ENCODE data around the gene ALDH16A1. TPM values are rescaled to one million over a fixed set of nuclear protein-coding genes. Genes with fewer than 3 reads are reported as not detected.
A peak's percentile ranks its signal among the peaks of the same experiment; 100 is the strongest.
"Not testable (repeated sequence)": the region's sequence is repeated elsewhere in the genome, so short reads cannot be mapped to it uniquely, and the experiment has no call there.

ALDH16A1 gene
- total RNA-seq, 8 experiments from 2014 or later, result 3.6 to 26.2 (median 10.8) TPM

DNA sequence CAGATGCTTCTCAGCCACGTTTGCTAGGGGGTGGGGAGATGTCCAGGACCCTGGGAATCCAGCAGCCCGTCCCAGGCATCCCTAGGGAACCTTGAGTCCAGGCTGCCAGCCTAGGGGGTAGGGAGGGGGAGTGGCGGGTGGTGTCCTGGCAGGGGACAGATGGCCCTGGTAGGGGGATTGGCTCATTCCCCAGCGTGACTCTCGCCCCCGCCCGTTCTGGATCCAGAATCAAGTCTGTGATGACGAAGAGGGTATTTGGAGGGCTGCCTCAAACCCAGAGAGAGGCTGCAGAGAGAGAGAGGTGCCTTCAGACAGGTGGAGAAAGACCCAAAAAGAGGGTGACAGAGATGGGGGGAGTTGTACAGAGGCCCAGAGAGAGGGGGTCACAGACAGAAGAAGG lies 15.8 kb upstream of the ALDH16A1 start:
- Histone ChIP-seq H3K27ac (no peak overlapping the region), H3K4me1 (replicated peaks in 1 of 2) (peaks cover 17 to 26% of the 10 kb centered on the region in 2 donors), H3K4me3 (no peak overlapping the region)
- ATAC-seq (replicated peaks in 6 of 8), result peak in 1 of 8 experiments; percentile 13
- 0 to 20% (median 5%) methylated on average over 1 to 2 of the region's 8 CpGs; no CpG with 5 or more reads in 6 of the 10 experiments for WGBS, 10 experiments
- in situ Hi-C loops (cut with MboI; ENCODE audit: low pct_unique_long_range_greater_than_20kb in 2 of 9, low sequenced_read_pairs in 9 of 9, unreplicated experiment in 9 of 9), result no loop called here

DNA sequence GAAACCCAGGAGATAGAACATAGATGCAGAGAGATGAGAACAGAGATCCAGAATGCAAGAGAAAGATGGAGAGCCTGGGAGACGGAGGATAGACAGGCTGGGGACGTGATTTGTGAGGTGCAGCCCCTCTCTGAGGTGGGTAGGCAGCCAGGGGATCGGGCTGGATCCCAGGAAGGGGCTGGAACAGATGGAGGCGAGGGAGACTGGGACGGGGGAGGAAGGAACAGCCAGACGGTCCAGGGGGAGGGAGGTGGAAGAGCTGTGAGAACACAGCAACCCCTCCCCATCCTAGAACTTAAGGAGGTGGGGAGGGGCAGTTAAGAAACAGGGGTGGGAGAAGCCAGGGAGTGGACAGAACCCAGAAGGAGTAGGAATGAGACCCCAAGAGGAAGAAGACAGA lies 14.8 kb upstream of the ALDH16A1 start:
- WGBS, 10 experiments, result 0% methylated on average over 1 of the region's 6 CpGs; no CpG with 5 or more reads in 7 of the 10 experiments
- peaks cover 20 to 26% of the 10 kb centered on the region in 2 donors for H3K4me1 ChIP-seq (replicated peaks in 1 of 2)
- H3K4me3 ChIP-seq, result no peak overlapping the region
- H3K27ac ChIP-seq, result no peak overlapping the region
- no peak for ATAC-seq (replicated peaks in 6 of 8)
- in situ Hi-C loops (cut with MboI; ENCODE audit: low pct_unique_long_range_greater_than_20kb in 2 of 9, low sequenced_read_pairs in 9 of 9, unreplicated experiment in 9 of 9), result no loop called here

- Histone ChIP-seq H3K4me3 (no peak overlapping the region), H3K4me1 (replicated peaks in 1 of 2) (peaks cover 20 to 26% of the 10 kb centered on the region in 2 donors), H3K27ac (no peak overlapping the region)
- in situ Hi-C loops (cut with MboI; ENCODE audit: low pct_unique_long_range_greater_than_20kb in 2 of 9, low sequenced_read_pairs in 9 of 9, unreplicated experiment in 9 of 9), result loop anchor here in 2 of 9 experiments (10.0 kb wide), 1 partner anchor 45 kb away; no protein-coding TSS in a partner anchor
- no peak for ATAC-seq (replicated peaks in 6 of 8)
- WGBS, 10 experiments, result 40 to 60% methylated on average over 1 to 2 of the region's 6 CpGs; no CpG with 5 or more reads in 8 of the 10 experiments
Measured at GRCh38 chr19:49439836-49440235, 13.2 kb upstream of the ALDH16A1 start.

DNA sequence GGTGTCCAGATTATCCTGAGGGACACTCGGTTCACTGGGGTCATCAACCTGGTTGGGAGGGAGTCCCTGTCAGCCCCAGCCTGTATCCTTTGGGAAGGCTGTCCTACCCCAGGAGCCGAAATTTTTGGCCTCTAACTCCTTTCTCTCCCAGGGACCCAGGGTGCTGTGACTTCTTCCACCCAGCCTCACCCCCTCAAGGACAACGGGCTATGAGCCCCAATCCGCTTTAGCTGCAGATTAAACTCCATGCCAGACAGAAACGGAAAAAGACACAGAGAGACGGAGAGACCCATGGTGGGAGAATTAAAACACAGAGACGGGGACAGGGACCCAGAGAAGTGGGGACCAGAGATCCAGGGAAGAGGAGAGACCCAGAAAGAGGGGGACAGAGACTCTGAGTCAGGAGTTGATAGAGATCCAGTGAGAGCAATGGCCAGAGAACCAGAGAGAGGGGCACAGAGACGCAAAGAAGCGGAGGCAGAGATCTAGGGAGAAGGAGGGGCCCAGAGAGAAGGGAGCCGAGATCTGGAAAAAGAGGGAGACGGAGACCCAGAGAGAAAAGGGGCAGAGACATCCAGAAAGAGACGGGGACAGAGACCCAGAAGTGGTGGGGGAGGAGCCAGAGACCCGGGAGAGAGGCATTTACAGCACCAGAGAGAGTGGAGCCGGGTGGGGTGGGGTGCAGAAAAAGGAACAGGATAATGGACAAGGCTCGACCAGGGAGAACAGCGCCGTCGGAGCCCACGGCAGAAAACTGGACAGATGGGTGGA lies 12.4 kb upstream of the ALDH16A1 start:
- Histone ChIP-seq H3K27ac (no peak overlapping the region), H3K4me1 (replicated peaks in 1 of 2) (peaks cover 20 to 26% of the 10 kb centered on the region in 2 donors), H3K4me3 (peak overlapping the region in 3 of 5 donors; percentile 20 to 34 (median 25))
- ATAC-seq (replicated peaks in 6 of 8), result no peak
- in situ Hi-C loops (cut with MboI; ENCODE audit: low pct_unique_long_range_greater_than_20kb in 2 of 9, low sequenced_read_pairs in 9 of 9, unreplicated experiment in 9 of 9), result loop anchor here in 2 of 9 experiments (10.0 kb wide), 1 partner anchor 46 kb away; no protein-coding TSS in a partner anchor
- 0 to 56% (median 25%) methylated on average over 2 to 15 of the region's 19 CpGs; no CpG with 5 or more reads in 1 of the 10 experiments for WGBS, 10 experiments

DNA sequence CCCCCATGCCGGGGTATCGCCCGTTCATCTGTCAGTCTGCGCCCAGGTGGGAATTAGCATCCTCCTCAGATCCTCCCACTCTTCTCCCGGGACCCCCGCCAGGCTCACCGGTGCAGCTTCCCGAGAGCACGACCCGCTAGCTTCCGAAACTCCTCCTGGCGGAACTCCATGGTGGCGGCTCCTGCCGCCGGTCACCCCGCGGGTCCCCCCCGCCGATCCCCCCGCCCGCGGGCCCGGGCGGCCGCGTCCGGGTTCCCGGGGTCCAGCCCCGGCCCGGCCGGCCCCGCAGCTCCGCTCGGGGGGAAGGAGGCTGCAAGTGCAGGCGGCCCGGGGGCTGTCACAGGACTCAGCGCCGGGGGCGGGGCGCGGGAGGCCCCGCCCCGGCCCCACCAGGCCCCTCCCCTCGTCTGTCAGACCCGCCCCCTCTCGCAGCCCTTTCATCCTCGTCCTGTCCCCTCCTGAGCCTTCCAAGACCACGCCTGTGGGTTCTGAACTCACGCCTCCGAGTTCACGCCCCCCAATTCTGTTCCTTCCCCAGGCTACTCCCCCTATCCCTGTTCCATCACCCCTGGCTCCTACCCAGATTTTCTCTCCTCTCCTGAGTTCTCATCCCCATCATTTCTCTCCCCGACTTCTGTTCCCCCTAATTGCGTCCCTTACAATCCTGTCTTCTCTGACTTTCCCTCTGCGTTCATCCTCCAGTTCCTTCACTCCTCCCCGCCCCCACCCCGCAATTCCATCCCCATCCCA lies 11.6 kb upstream of the ALDH16A1 start, which contains the start of gene SLC17A7:
Gene SLC17A7, minus strand, starts transcription at position 318 of the 750 bp plus-strand sequence. Its CDS starts 148 bp downstream, at position 170.
- no peak within 1 kb of the TSS for H3K27ac ChIP-seq
- in situ Hi-C loops (cut with MboI; ENCODE audit: low pct_unique_long_range_greater_than_20kb in 2 of 9, low sequenced_read_pairs in 9 of 9, unreplicated experiment in 9 of 9), result loop anchor here in 2 of 9 experiments (10.0 kb wide), 1 partner anchor 47 kb away; no protein-coding TSS in a partner anchor
- ATAC-seq (replicated peaks in 6 of 8), result peak in 2 of 8 experiments; percentile 3 to 4
- WGBS, 10 experiments, result 0% methylated on average over 1 of the region's 56 CpGs; no CpG with 5 or more reads in 8 of the 10 experiments
- peak within 1 kb of the TSS; percentile 21 to 40 (median 34) for H3K4me3 ChIP-seq
- peaks cover 20 to 22% of the 10 kb centered on the region in 2 donors for H3K4me1 ChIP-seq (replicated peaks in 1 of 2)

GRCh38 chr19:49441960-49442350 lies 11.1 kb upstream of the ALDH16A1 start:
- ATAC-seq (replicated peaks in 6 of 8), result no peak
- in situ Hi-C loops (cut with MboI; ENCODE audit: low pct_unique_long_range_greater_than_20kb in 2 of 9, low sequenced_read_pairs in 9 of 9, unreplicated experiment in 9 of 9), result loop anchor here in 2 of 9 experiments (10.0 kb wide), 1 partner anchor 47 kb away; no protein-coding TSS in a partner anchor
- H3K4me3 ChIP-seq, result peak overlapping the region in 2 of 5 donors; percentile 33 to 38
- no peak overlapping the region for H3K27ac ChIP-seq
- H3K4me1 ChIP-seq (replicated peaks in 1 of 2), result peaks cover 15 to 16% of the 10 kb centered on the region in 2 donors
- WGBS, 10 experiments, result 0 to 80% (median 7%) methylated on average over 1 to 7 of the region's 14 CpGs; no CpG with 5 or more reads in 4 of the 10 experiments

GRCh38 chr19:49442354-49442753 lies 10.7 kb upstream of the ALDH16A1 start:
- no peak for ATAC-seq (replicated peaks in 6 of 8)
- 0% methylated on average over 1 of the region's 11 CpGs; no CpG with 5 or more reads in 9 of the 10 experiments for WGBS, 10 experiments
- Histone ChIP-seq H3K4me1 (replicated peaks in 1 of 2) (peaks cover 11 to 12% of the 10 kb centered on the region in 2 donors), H3K4me3 (peak overlapping the region in 4 of 5 donors; percentile 33 to 40 (median 36)), H3K27ac (no peak overlapping the region)
- in situ Hi-C loops (cut with MboI; ENCODE audit: low pct_unique_long_range_greater_than_20kb in 2 of 9, low sequenced_read_pairs in 9 of 9, unreplicated experiment in 9 of 9), result loop anchor here in 2 of 9 experiments (10.0 kb wide), 1 partner anchor 48 kb away; no protein-coding TSS in a partner anchor

DNA sequence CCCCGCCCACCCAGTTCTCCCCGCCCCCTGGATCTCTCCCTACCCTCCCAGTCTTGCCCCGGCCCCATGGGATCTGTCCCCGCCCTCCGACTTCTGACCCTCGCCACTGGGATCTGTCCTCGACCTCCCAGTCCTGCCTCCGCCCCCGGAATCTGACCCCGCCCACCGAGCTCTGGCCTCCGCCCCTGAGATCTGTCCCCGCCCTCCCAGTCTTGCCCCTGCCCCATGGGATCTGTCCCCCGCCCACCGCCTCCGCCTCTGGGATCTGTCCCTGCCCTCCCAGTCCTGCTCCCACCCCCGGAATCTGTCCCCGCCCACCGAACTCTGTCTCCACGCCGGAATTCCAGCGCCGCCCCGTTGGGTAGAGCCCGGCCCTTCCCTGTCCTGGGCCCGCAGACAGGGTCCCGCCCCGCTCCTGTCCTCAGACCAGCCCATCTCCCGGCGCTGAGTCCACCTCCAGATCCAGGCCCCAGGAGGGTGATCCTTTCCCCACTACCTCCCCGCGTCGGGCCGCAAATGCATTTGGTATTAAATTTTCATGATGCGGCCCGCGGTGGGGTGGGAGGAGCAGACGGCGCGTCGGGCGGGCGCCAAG lies 10.2 kb upstream of the ALDH16A1 start:
- 0% methylated on average over 2 of the region's 43 CpGs; no CpG with 5 or more reads in 9 of the 10 experiments for WGBS, 10 experiments
- in situ Hi-C loops (cut with MboI; ENCODE audit: low pct_unique_long_range_greater_than_20kb in 2 of 9, low sequenced_read_pairs in 9 of 9, unreplicated experiment in 9 of 9), result loop anchor here in 2 of 9 experiments (10.0 kb wide), 1 partner anchor 48 kb away; no protein-coding TSS in a partner anchor
- H3K27ac ChIP-seq, result peak overlapping the region in 1 of 2 donors; percentile 65
- peak; percentile 54 to 77 (median 72) for ATAC-seq (replicated peaks in 6 of 8)
- H3K4me3 ChIP-seq, result peak overlapping the region; percentile 32 to 40 (median 34)
- peaks cover 10 to 12% of the 10 kb centered on the region in 2 donors for H3K4me1 ChIP-seq (replicated peaks in 1 of 2)

DNA sequence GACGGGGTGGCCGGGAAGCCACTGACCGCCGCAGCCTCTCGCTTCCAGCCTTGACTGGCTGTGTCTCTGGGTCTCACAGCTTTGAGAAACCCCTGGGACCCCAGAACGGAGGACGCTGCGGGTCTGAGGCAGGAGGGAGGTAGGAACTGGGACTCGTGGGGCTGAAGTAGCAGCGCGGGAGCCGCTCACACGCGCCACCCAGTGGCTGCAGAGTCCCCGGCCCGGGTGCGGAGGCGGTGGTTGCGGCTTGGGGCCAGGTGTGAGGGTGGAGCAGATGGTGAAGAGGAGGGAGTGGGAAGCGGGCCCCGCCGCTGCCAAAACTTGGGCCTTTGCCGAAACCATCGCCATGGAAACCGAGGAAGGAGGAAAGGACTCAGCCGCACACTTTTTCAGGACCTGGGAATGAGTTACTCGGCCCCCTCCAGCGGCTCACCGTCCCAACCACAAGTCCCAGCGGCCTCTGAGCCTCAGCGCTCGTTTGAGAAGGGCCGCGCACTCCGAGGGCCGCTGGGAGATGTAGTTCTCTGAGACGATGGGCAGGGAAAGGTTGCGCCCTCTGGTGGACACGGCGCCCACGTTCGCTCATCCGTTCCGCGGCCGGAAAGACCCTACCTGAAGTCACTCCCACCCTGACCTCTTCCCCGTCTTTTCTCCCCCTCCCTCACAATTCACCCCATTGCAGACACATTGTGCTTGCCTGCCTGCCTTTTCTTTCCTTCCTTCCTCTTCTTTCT lies 9.5 kb upstream of the ALDH16A1 start:
- 0 to 4% (median 0%) methylated on average over 1 to 14 of the region's 47 CpGs; no CpG with 5 or more reads in 2 of the 10 experiments for WGBS, 10 experiments
- H3K4me1 ChIP-seq (replicated peaks in 1 of 2), result peaks cover 10 to 12% of the 10 kb centered on the region in 2 donors
- peak; percentile 80 to 91 (median 86) for ATAC-seq (replicated peaks in 6 of 8)
- H3K27ac ChIP-seq, result peak overlapping the region in 1 of 2 donors; percentile 65
- in situ Hi-C loops (cut with MboI; ENCODE audit: low pct_unique_long_range_greater_than_20kb in 2 of 9, low sequenced_read_pairs in 9 of 9, unreplicated experiment in 9 of 9), result loop anchor here in 2 of 9 experiments (10.0 kb wide), 1 partner anchor 49 kb away; no protein-coding TSS in a partner anchor
- H3K4me3 ChIP-seq, result peak overlapping the region; percentile 32 to 40 (median 34)

DNA sequence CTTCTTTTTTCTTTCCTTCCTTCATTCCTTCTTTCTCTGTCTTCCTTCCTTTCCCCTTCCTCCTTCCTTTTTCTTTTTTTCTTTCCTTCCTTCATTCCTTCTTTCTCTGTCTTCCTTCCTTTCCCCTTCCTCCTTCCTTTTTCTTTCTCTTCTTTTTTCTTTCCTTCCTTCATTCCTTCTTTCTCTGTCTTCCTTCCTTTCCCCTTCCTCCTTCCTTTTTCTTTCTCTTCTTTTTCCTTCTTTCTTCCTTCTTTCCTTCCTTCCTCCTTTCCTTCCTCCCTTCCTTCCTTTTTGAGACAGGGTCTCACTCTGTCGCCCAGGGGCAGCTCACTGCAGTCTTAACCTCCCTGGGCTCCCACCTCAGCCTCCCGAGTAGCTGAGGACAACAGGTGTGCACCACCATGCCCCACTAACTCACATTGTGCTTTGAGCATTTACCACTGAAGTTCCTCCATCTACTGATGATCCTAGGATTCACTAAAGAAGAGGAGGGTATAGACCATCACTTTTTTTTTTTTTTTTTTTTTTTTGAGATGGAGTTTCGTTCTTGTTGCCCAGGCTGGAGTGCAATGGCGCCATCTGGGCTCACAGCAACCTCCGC lies 8.8 kb upstream of the ALDH16A1 start:
- in situ Hi-C loops (cut with MboI; ENCODE audit: low pct_unique_long_range_greater_than_20kb in 2 of 9, low sequenced_read_pairs in 9 of 9, unreplicated experiment in 9 of 9), result loop anchor here in 2 of 9 experiments (10.0 kb wide), 1 partner anchor 49 kb away; no protein-coding TSS in a partner anchor
- H3K27ac ChIP-seq; H3K4me3 ChIP-seq; ATAC-seq (replicated peaks in 6 of 8): not testable (repeated sequence)
- WGBS, 10 experiments, result 11 to 100% (median 60%) methylated on average over 1 to 5 of the region's 5 CpGs; no CpG with 5 or more reads in 1 of the 10 experiments
- peaks cover 10 to 12% of the 10 kb centered on the region in 2 donors for H3K4me1 ChIP-seq (replicated peaks in 1 of 2)

GRCh38 chr19:49445997-49446396 lies 7.0 kb upstream of the ALDH16A1 start:
- ATAC-seq (replicated peaks in 6 of 8), result no peak
- H3K4me3 ChIP-seq, result no peak overlapping the region
- 80 to 100% (median 90%) methylated on average over 1 of the region's 3 CpGs; no CpG with 5 or more reads in 6 of the 10 experiments for WGBS, 10 experiments
- no peak overlapping the region for H3K27ac ChIP-seq
- H3K4me1 ChIP-seq (replicated peaks in 1 of 2), result peaks cover 8 to 9% of the 10 kb centered on the region in 2 donors
- in situ Hi-C loops (cut with MboI; ENCODE audit: low pct_unique_long_range_greater_than_20kb in 2 of 9, low sequenced_read_pairs in 9 of 9, unreplicated experiment in 9 of 9), result loop anchor here in 2 of 9 experiments (10.0 kb wide), 1 partner anchor 51 kb away; no protein-coding TSS in a partner anchor

Data from motor neuron (in vitro differentiated cells).